IMR-90 (cell line): Measurements from ENCODE around the gene SRRM1.

Source experiments
- MXI1 ChIP-seq: IDR thresholded peaks from 2 replicates; pipeline ENCODE4 v1.6.1; 2012; ENCODE audit warnings: low read depth, mild to moderate bottlenecking, low read length, moderate library complexity, borderline replicate concordance
- RAD21 ChIP-seq: IDR thresholded peaks from 2 replicates; pipeline ENCODE4 v1.6.1; 2012; ENCODE audit warnings: low read length, improper control_type of control experiment
- RCOR1 ChIP-seq: IDR thresholded peaks from 2 replicates; pipeline ENCODE4 v1.6.1; 2012; ENCODE audit warnings: mild to moderate bottlenecking, low read length, improper control_type of control experiment; ENCODE audit not compliant: insufficient replicate concordance
- SMC3 ChIP-seq: fragments of 150-350 bp; IDR thresholded peaks from 2 replicates; pipeline ENCODE4 v1.6.1; 2016; ENCODE audit warnings: low read depth, mild to moderate bottlenecking, antibody characterized with exemption, low read length, moderate library complexity
- USF2 ChIP-seq: fragments of 150-350 bp; IDR thresholded peaks from 2 replicates; pipeline ENCODE4 v1.6.1; 2017; ENCODE audit warnings: mild to moderate bottlenecking, antibody characterized with exemption, low read length, low read depth
- TF ChIP-seq, protein P1 (sequence below): conservative IDR thresholded peaks from 2 replicates; pipeline ENCODE4 v1.5.1; 2012; ENCODE audit warnings: mild to moderate bottlenecking, low read depth, low read length, improper control_type of control experiment
- TF ChIP-seq, protein P2 (sequence below): fragments of 150-350 bp; IDR thresholded peaks from 2 replicates; pipeline ENCODE4 v1.6.1; 2016; ENCODE audit warnings: low read depth, mild to moderate bottlenecking, low read length, moderate library complexity, borderline replicate concordance

DNA sequence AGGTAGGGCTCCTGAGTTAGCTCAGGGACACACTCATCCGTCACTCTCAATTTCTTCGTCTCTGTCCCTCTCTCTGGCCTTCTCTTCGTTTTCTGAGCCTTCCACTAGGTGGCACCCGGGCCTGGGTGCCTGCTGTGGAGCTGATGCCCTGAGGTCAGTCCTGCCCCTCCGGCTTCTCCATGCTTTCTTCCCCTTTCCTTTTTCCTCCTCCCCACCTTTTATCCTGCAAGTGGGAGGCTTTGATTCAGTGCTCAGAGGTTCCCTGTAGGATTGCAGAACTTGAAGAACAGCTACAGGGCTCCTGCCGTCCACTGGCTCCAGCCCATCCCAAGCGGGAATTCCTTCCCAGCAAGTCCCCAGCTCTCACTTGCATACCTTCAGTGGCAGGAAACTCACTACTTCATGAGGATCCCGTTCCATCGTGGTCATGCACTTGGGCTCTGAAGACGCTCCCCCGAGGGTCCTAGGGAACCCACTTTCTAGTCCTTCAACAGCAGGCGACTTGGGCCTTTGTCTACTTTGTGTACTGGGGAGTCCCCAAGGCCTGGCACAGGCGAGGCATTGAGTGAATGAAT is 45.6 kb downstream of the SRRM1 start:
- TF ChIP-seq, protein P1, sequence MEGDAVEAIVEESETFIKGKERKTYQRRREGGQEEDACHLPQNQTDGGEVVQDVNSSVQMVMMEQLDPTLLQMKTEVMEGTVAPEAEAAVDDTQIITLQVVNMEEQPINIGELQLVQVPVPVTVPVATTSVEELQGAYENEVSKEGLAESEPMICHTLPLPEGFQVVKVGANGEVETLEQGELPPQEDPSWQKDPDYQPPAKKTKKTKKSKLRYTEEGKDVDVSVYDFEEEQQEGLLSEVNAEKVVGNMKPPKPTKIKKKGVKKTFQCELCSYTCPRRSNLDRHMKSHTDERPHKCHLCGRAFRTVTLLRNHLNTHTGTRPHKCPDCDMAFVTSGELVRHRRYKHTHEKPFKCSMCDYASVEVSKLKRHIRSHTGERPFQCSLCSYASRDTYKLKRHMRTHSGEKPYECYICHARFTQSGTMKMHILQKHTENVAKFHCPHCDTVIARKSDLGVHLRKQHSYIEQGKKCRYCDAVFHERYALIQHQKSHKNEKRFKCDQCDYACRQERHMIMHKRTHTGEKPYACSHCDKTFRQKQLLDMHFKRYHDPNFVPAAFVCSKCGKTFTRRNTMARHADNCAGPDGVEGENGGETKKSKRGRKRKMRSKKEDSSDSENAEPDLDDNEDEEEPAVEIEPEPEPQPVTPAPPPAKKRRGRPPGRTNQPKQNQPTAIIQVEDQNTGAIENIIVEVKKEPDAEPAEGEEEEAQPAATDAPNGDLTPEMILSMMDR, result peak; percentile 92
- TF ChIP-seq, protein P2, sequence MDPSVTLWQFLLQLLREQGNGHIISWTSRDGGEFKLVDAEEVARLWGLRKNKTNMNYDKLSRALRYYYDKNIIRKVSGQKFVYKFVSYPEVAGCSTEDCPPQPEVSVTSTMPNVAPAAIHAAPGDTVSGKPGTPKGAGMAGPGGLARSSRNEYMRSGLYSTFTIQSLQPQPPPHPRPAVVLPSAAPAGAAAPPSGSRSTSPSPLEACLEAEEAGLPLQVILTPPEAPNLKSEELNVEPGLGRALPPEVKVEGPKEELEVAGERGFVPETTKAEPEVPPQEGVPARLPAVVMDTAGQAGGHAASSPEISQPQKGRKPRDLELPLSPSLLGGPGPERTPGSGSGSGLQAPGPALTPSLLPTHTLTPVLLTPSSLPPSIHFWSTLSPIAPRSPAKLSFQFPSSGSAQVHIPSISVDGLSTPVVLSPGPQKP, result no peak
- TF ChIP-seq USF2 (no peak), RCOR1 (no peak), RAD21 (peak; percentile 98), MXI1 (0 out of 2 replicates have a peak, but pooled peaks have one; percentile 36), SMC3 (peak; percentile 98)
